ENCODE data around the gene TRIM58. TPM values are rescaled to one million over a fixed set of nuclear protein-coding genes. Genes with fewer than 3 reads are reported as not detected.

TRIM58 gene
- total RNA-seq, 1 experiment from 2014 or later, result not detected

DNA sequence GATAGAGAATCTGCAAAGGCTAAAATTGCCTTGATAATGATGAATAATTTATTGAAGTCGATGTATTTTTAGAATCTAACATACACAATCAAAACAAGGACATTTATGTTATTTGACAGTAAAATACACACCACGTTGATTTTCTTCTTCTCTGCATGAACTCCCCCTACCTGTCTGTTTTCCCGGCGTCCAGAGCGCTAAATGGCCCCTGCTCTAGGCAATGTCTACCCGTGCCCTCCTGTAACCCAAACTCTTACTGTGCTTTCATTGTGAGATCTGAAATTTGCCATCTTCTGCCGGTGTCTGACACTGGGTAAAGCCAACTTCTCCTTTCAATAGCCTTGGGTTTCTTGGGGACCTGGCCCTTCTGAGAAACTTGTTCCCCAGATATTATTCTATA is 8.6 kb upstream of the TRIM58 start (continued):
- TF ChIP-seq, protein P1, sequence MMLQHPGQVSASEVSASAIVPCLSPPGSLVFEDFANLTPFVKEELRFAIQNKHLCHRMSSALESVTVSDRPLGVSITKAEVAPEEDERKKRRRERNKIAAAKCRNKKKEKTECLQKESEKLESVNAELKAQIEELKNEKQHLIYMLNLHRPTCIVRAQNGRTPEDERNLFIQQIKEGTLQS (IDR thresholded peaks at IDR 0.05), result no peak
- no peak for TF ChIP-seq CBX3 (IDR thresholded peaks at IDR 0.05; ENCODE audit: low read depth)
- TF ChIP-seq SRF (IDR thresholded peaks at IDR 0.05; ENCODE audit: low read depth), result no peak

- ChIA-PET POLR2A (no interaction called here), RAD21 (ENCODE audit: low non-redundant PET in 1 of 2, low total read pairs in 2 of 2, uncharacterized antibody in 2 of 2, unreplicated experiment in 2 of 2) (no interaction called here), CTCF (no interaction called here)
- TF ChIP-seq, protein P2, sequence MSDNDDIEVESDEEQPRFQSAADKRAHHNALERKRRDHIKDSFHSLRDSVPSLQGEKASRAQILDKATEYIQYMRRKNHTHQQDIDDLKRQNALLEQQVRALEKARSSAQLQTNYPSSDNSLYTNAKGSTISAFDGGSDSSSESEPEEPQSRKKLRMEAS (IDR thresholded peaks at IDR 0.05), result no peak
- TF ChIP-seq FOSL1 (IDR thresholded peaks at IDR 0.05; ENCODE audit: low read depth) (no peak), JUND (IDR thresholded peaks at IDR 0.05) (no peak), CTCF (IDR thresholded peaks at IDR 0.05 in 2 of 3, conservative IDR thresholded peaks at IDR 0.05 in 1 of 3; ENCODE audit: borderline replicate concordance in 1 of 3, insufficient read depth in 1 of 3, low read depth in 2 of 3, low read length in 2 of 3) (no peak)
- BruUV-seq (replicated peaks), result no TSS peak
- intact Hi-C loops (cut with micrococcal nuclease), result no loop called here
- no peak for DNase-seq (ENCODE audit: low read depth, low spot score)
- Histone ChIP-seq H3K9me3 (ENCODE audit: control insufficient read depth in 1 of 2, insufficient read depth in 1 of 2, low read depth in 1 of 2, low read length in 2 of 2) (peaks cover 9 to 11% of the 10 kb centered on the region in 2 experiments; a peak in 2 of 4 replicates), H3K27ac (ENCODE audit: low read depth, low read length) (no peak overlapping the region), H3K4me1 (ENCODE audit: control insufficient read depth in 1 of 2, insufficient read depth in 2 of 2, low read length in 2 of 2) (no peaks in the 10 kb centered on the region), H3K9me2 (ENCODE audit: insufficient read depth) (no peaks in the 10 kb centered on the region), H3K36me3 (ENCODE audit: control insufficient read depth in 1 of 2, insufficient read depth in 2 of 2, low read length in 2 of 2) (no peaks in the 10 kb centered on the region), H3K79me2 (ENCODE audit: insufficient read depth, low read length) (no peaks in the 10 kb centered on the region), H4K20me1 (ENCODE audit: insufficient read depth) (no peaks in the 10 kb centered on the region), H3K9ac (ENCODE audit: low read length) (no peak overlapping the region), H3K4me2 (ENCODE audit: low read length) (no peak overlapping the region), H3K27me3 (ENCODE audit: insufficient read depth, low read length) (no peaks in the 10 kb centered on the region), H2AFZ (ENCODE audit: low read depth, low read length, poor library complexity, severe bottlenecking) (no peak overlapping the region), H3K4me3 (replicated peaks in 1 of 2; ENCODE audit: low read depth in 1 of 2, low read length in 2 of 2) (no peak overlapping the region)
- ATAC-seq, result no peak
These were observed 7.4 kb upstream of the TRIM58 start for GRCh38 chr1:247849616-247850015.

All from HCT116 (cell line).